DMS79 treated with DMSO at 0.1 percent for 48 hours (cell line): Measurements from ENCODE around the gene PFKFB4.
"Not testable (repeated sequence)": the region's sequence is repeated elsewhere in the genome, so short reads cannot be mapped to it uniquely, and the experiment has no call there.

Experiments used
- DNase-seq: peaks from one replicate; lab custom pipeline; 2025; lab: John Stamatoyannopoulos, UW

Gene PFKFB4

GRCh38 chr3:48492461-48493202, 64.0 kb downstream of the PFKFB4 start:
- DNase-seq: no peak

GRCh38 chr3:48486952-48487351, 69.7 kb downstream of the PFKFB4 start:
- no peak for DNase-seq

- DNase-seq: not testable (repeated sequence)
These were observed 73.8 kb downstream of the PFKFB4 start for GRCh38 chr3:48482822-48483221.

- not testable (repeated sequence) for DNase-seq
These were observed 75.7 kb downstream of the PFKFB4 start for GRCh38 chr3:48480891-48481290.

- DNase-seq: no peak
These were observed 77.7 kb downstream of the PFKFB4 start for GRCh38 chr3:48478626-48479555.

- no peak for DNase-seq
These were observed 78.6 kb downstream of the PFKFB4 start for GRCh38 chr3:48477959-48478520.

- DNase-seq: no peak
These were observed 80.1 kb downstream of the PFKFB4 start for GRCh38 chr3:48476426-48477053.

- no peak for DNase-seq
These were observed 81.4 kb downstream of the PFKFB4 start for GRCh38 chr3:48475188-48475587.

GRCh38 chr3:48474619-48475018, 82.0 kb downstream of the PFKFB4 start:
- DNase-seq: no peak

GRCh38 chr3:48474031-48474430, 82.6 kb downstream of the PFKFB4 start:
- DNase-seq: not testable (repeated sequence)

GRCh38 chr3:48473617-48473952, 83.0 kb downstream of the PFKFB4 start:
- no peak for DNase-seq

GRCh38 chr3:48472923-48473616, 83.5 kb downstream of the PFKFB4 start:
- peak; percentile 56 for DNase-seq

GRCh38 chr3:48472673-48472922, 84.0 kb downstream of the PFKFB4 start:
- no peak for DNase-seq

- DNase-seq: no peak
These were observed 86.3 kb downstream of the PFKFB4 start for GRCh38 chr3:48470286-48470685.

- DNase-seq: no peak
These were observed 87.3 kb downstream of the PFKFB4 start for GRCh38 chr3:48469046-48469915.

- DNase-seq: no peak
These were observed 88.3 kb downstream of the PFKFB4 start for GRCh38 chr3:48468329-48468731.
